Cortex of kidney (tissue), 1 donor: ENCODE results near the gene CDT1.
"Not testable (repeated sequence)": the region's sequence is repeated elsewhere in the genome, so short reads cannot be mapped to it uniquely, and the experiment has no call there.

ENCODE experiments used
- DNase-seq: peaks from one replicate; lab custom pipeline; 2025; lab: John Stamatoyannopoulos, UW

CDT1 gene

GRCh38 chr16:88782454-88783390 lies 20.9 kb upstream of the CDT1 start:
- no peak for DNase-seq

DNA sequence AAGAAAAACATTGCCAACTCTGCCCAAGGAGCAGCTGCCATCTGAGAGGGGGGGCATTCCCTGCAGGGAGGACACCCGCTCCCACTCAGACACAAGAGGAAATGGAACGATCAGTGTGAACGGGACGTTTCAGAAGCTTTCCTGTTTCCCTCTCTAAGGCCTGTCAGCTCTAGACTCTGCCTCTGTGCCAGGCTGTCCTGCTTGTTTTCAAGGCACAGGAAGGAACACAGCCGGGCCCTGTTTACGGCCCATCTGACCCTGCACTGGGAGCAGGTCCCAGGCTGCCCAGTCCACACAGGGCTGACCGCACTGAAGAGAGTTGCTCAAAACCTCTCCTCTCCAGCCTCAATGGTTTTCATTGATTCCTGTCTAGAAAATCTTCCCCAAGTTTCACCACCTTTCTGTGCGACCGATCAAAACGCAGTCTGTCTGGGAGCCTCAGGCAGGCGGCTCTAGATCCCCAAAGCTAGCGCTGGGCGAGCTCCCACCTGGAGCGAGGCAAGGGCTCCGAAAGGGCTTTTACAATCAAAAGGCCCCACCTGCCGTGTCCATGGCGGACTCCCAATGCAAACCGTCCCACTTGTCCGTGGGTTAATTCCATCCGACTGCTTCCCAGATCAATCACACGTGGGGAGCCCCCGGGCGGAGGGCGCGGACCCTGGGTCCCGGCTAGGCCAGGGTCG lies 20.1 kb upstream of the CDT1 start:
- DNase-seq, result no peak

DNA sequence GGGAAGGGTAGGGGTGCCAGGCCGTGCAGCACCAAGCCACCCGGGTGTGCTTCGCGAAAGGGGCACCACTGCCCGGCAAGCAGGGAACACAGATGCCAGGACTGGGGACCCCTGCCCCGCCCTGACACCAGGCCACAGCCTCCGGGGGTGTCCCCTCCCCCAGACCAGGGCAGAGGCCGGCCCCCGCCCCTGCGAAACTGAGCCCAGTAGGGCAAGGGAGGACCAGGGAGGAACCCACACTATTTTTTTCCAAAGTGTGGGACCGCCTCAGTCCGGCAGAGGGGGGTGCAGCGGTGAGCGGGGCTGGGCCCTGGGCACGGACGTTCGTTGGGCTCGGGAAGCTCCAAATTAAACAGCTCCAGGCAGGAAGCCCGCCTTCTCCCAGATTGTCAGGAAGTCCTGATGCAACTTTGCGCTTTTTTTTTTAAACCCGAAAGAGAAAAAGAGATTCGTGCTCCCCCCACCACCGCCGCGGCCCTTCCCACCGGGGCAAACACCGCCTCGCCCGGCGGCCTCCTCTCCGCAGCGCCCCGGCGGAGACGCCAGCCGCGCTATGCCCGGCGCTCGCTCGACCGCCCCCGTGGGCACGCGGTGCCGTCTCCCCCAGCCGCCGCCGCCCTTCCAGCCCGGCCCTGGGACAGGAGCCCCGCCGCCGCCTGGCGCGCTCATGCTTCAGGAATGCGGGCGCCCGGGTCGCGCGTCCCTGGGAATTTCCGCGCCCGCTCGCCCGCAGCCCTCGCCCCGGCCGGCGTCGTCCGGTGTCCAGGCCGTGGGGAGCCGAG lies 19.3 kb upstream of the CDT1 start:
- no peak for DNase-seq

DNA sequence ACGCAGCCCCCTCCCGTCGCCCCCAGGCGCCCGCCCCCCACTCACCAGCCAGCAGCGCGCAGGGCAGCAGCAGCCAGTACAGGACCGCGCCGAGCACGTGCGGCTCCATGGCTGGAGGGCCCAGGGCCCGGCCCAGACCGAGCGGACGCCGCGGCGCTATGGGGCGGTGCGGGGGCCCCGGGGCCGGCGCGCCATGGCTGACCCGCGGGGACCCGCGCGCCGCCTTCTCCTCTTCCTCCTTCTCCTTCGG lies 18.8 kb upstream of the CDT1 start:
- DNase-seq, result no peak

GRCh38 chr16:88785106-88785924 lies 18.3 kb upstream of the CDT1 start, which contains the start of gene PIEZO1:
Gene PIEZO1 (minus strand): TSS chr16:88785220. CDS start chr16:88784964, 256 bp downstream.
- no peak for DNase-seq

- no peak for DNase-seq
Measured at GRCh38 chr16:88787579-88788314, 15.8 kb upstream of the CDT1 start.

DNA sequence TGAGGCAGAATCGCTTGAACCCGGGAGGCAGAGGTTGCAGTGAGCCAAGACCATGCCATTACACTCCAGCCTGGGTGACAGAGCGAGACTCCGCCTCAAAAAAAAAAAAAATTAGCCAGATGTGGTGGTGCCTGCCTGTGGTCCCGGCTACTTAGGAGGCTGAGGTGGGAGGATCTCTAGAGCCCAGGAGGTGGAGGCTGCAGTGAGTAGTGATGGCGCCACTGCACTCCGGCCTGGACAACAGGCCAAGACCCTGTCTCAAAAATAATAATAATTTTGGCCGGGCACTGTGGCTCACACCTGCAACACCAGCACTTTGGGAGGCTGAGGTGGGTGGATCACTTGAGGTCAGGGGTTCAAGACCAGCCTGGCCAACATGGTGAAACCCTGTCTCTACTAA lies 14.8 kb upstream of the CDT1 start:
- DNase-seq, result not testable (repeated sequence)

- DNase-seq, result no peak
Measured at GRCh38 chr16:88789594-88789993, 14.0 kb upstream of the CDT1 start.

DNA sequence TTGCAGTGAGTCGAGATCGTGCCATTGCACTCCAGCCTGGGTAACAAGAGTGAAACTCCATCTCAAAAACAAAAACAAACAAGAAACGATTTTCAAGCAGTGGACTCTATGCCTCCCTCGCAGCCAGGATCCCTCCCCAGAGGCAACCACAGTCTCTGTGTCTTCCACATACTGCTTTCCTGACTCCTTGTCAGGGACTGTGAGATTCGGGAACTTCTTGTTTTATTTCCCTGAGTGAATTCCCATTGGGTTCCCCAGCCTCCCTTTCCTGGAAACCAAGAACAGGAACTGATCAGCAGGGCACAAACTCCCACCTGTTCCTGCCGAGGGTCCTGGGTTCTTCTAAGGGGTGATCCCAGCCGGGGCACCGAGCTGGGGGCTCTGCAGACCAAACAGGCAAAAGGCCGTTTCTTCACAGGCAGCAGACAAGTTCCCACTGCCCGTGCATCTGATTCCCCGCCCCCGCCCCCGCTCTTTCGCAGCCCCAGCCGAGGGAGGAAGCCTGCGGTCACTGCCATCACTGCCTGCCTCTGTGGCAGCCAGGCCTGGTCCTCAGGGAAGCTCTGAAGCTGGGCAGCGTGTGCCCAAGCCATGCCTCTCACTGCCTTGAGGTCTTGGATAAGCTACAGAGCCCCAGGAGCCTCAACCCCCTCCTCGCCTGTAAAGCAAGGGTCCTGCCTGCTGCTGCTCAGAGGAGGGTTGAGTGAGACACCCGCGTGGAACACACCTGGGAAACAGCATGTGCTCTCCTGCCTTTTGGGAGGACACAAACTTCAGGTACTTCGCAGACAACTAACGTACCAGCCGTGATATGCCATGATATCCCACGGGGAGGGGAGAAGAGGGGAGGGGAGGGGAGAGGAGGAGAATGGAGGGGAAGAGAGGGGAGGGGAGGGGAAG lies 13.0 kb upstream of the CDT1 start:
- DNase-seq, result no peak

DNA sequence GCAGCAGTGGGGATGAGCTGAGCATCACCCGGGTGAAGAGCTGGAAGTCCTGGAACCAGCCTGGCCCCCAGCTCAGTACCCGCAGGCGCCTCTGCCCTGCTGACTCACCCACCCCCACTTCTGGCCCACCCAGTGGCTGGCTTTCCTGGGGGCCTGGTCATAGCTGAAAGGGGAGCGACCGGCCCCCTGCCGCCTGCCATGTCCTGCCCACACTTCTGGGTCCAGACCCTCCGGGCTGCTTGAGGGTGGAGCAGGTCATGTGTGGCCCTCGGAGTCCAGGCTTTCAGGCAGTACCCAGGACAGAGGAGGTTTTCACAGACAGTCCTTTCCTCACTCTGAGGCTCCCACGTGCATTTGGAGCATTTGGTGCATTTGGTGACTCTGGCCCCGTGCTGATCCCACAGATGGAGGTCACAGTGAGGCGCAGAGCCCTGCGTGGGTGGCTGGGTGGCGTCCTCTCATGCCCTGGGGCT lies 11.5 kb upstream of the CDT1 start:
- no peak for DNase-seq

DNA sequence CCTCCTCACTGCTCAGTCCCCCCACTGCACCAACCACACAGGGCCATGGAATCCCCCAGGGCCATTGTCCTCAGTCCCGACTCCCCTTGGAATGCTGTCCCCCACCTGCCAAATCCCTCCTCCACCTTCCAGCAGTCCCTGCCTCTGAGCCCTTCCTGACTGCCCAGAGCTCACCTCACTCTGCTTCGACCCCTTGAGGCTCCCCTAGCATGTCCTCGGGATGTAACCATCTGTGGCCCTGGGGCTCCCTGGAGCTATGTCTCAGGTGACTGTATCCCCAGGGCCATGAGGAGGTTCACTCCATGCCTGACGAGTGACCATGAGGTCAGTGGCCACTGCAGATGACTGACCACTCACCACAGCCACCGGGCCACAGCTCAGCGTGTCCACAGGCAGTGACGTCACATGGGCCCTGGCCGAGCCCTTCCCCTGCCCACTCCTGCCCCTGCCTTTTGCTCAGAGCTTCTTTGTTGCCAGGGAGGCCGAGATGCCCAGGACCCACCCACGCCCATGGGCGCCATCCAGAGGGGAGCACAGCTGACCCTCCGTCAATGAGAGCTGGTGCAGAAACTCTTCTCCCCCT lies 10.8 kb upstream of the CDT1 start:
- no peak for DNase-seq

DNA sequence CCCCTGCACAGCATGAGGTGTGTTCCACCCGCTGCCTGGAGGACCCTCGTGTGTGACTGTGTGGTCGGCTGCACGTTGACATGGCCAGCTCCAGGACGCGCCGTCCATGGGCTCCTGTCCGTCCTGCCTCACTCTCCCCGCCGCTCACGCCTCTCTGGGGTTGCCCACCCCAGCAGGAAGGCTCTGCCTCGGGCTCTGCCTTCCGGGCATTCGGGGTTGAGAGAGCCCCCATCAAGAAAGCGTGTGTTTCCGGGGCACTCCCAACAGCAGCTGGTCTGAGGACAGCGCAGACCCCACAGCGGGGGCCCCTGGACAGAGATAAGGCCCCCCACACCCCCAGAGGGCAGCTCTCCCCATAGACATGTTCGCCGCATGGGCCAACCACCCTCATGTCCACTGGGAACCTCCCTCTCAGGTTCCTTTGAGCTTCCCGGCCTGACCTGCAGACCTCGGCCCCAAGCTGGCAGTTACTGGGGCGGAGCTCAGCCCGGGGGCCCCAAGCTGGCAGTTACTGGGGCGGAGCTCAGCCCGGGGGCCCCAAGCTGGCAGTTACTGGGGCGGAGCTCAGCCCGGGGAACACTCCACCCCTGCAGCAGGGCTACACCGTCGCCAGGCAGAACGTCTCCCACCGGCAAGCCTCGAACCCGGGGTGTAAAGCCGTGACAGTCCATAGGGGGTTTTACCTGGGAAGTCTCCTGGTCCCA lies 10.2 kb upstream of the CDT1 start:
- DNase-seq, result no peak

GRCh38 chr16:88796278-88796677 lies 7.3 kb upstream of the CDT1 start:
- no peak for DNase-seq

GRCh38 chr16:88798073-88798472 lies 5.5 kb upstream of the CDT1 start:
- DNase-seq, result no peak

- no peak for DNase-seq
Measured at GRCh38 chr16:88798772-88799455, 4.7 kb upstream of the CDT1 start.

- no peak for DNase-seq
Measured at GRCh38 chr16:88799569-88800276, 3.9 kb upstream of the CDT1 start.

DNA sequence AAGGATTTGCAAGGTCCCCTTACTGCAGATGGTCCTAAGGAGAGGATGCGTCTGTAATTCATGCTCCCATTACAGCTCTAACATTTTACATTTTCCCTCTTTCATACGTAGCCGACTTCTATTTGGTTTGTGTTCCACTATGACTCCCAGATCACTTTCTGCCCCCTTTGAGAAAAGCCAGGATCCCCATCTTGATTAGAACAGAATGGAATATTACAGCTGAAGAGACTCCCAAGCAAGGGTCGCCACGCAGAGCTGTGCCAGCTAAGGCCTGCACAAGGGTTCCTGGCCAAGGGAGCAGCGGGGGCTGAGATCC lies 3.4 kb upstream of the CDT1 start:
- DNase-seq, result no peak

DNA sequence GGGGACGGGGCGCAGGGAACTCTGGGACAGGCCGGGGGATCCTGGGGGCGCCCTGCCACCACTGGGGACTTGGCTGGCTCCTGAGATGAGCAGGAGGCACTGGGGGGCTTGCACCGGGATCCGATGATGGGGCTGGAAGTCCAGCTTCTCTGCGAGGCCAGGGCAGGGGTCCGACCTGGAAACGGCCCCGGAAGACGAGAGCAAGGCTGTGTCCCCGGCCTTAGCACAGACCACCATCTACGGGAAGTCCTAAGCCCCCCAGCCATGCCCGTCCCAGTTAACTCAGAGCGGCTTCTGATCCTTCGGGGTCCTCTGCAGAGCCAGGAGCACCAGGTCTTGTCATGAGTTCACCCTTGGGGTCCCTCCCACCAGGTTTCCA lies 573 bp downstream of the CDT1 start:
- DNase-seq, result no peak
